WTC11 (cell line): ENCODE data around the gene PCSK4. TPM values are rescaled to one million over a fixed set of nuclear protein-coding genes. Genes with fewer than 3 reads are reported as not detected.

ENCODE experiments used
- ATAC-seq: fragments of 200-7000 bp; cut with Tn5 transposase; 2 replicates; pipeline ENCODE4 v1.10.0; 2021; ENCODE audit warnings: mild to moderate bottlenecking, moderate library complexity
- CTCF ChIA-PET: fragments of 300-600 bp; sonication (Branson Sonifier 250); formaldehyde crosslinking; loops from one replicate; lab custom pipeline; 2021; ENCODE audit warnings: antibody characterized with exemption; lab: Charles Lee
- POLR2A ChIA-PET: fragments of 350-600 bp; sonication (Branson Sonifier 250); formaldehyde crosslinking; loops from one replicate; lab custom pipeline; 2021; ENCODE audit warnings: antibody characterized with exemption; lab: Charles Lee
- DNase-seq: peaks from one replicate; pipeline ENCODE4 v3.0.0; 2021; ENCODE audit warnings: low spot score
- H3K27ac Mint-ChIP-seq: 2 replicates; pipeline ENCODE4 v1.8.0; 2021; ENCODE audit warnings: mixed read lengths
- H3K27me3 Mint-ChIP-seq: 2 replicates; pipeline ENCODE4 v1.8.0; 2021; ENCODE audit warnings: low read depth, mild to moderate bottlenecking, moderate library complexity, mixed read lengths
- H3K36me3 Mint-ChIP-seq: 2 replicates; pipeline ENCODE4 v1.8.0; 2021; ENCODE audit warnings: mixed read lengths
- H3K4me1 Mint-ChIP-seq: 2 replicates; pipeline ENCODE4 v1.8.0; 2022; ENCODE audit warnings: mixed read lengths
- H3K4me3 Mint-ChIP-seq: 2 replicates; pipeline ENCODE4 v1.8.0; 2021; ENCODE audit warnings: mild to moderate bottlenecking, moderate library complexity, mixed read lengths
- H3K9me3 Mint-ChIP-seq: 2 replicates; pipeline ENCODE4 v1.8.0; 2021; ENCODE audit warnings: mixed read lengths
- CDX4 ChIP-seq: fragments of 250-450 bp; sonication (Bioruptor Pico); IDR thresholded peaks from 2 replicates; pipeline ENCODE4 v1.9.0; 2021; ENCODE audit warnings: moderate library complexity, mild to moderate bottlenecking, inconsistent platforms, borderline replicate concordance
- CREM ChIP-seq: sonication (generic); formaldehyde crosslinking; IDR thresholded peaks from 2 replicates; pipeline ENCODE4 v1.8.1; 2022; ENCODE audit warnings: mild to moderate bottlenecking, missing genetic modification reagents, moderate library complexity
- ETV6 ChIP-seq: sonication (generic); formaldehyde crosslinking; IDR thresholded peaks from 2 replicates; pipeline ENCODE4 v1.8.1; 2022; ENCODE audit warnings: mild to moderate bottlenecking, missing genetic modification reagents
- FOXK1 ChIP-seq: sonication (generic); formaldehyde crosslinking; IDR thresholded peaks from 2 replicates; pipeline ENCODE4 v1.8.0; 2022; ENCODE audit warnings: mild to moderate bottlenecking, moderate library complexity, missing genetic modification reagents
- GTF2I ChIP-seq: fragments of 250-450 bp; sonication (Bioruptor Pico); conservative IDR thresholded peaks from 2 replicates; pipeline ENCODE4 v1.4.0; 2021; ENCODE audit warnings: mild to moderate bottlenecking
- IRF2 ChIP-seq: sonication (generic); formaldehyde crosslinking; IDR thresholded peaks from 2 replicates; pipeline ENCODE4 v1.8.0; 2022; ENCODE audit warnings: low read depth, missing genetic modification reagents, borderline replicate concordance
- MYBL2 ChIP-seq: sonication (generic); formaldehyde crosslinking; IDR thresholded peaks from 2 replicates; pipeline ENCODE4 v1.8.1; 2023; ENCODE audit warnings: mild to moderate bottlenecking, moderate library complexity, missing genetic modification reagents
- PREB ChIP-seq: sonication (generic); formaldehyde crosslinking; IDR thresholded peaks from 2 replicates; pipeline ENCODE4 v1.8.1; 2022; ENCODE audit warnings: mild to moderate bottlenecking, missing genetic modification reagents, moderate library complexity, borderline replicate concordance
- TP53 ChIP-seq: sonication (generic); formaldehyde crosslinking; IDR thresholded peaks from 2 replicates; pipeline ENCODE4 v1.8.1; 2023; ENCODE audit warnings: mild to moderate bottlenecking, missing genetic modification reagents
- ZNF423 ChIP-seq: fragments of 250-450 bp; sonication (Bioruptor Pico); IDR thresholded peaks from 2 replicates; pipeline ENCODE4 v2.1.2; 2022; ENCODE audit warnings: mild to moderate bottlenecking, moderate library complexity
- ZNF671 ChIP-seq: fragments of 250-450 bp; sonication (Bioruptor Pico); IDR thresholded peaks from 2 replicates; pipeline ENCODE4 v1.8.0; 2021; ENCODE audit warnings: mild to moderate bottlenecking
- total RNA-seq: library from RNA; stranded (reverse); gene quantifications from 3 replicates; pipeline ENCODE4 v1.2.3, GENCODE V29; 2021
- TF ChIP-seq, protein P1 (sequence below): sonication (generic); formaldehyde crosslinking; IDR thresholded peaks from 2 replicates; pipeline ENCODE4 v1.8.0; 2022; ENCODE audit warnings: missing genetic modification reagents
- TF ChIP-seq, protein P2 (sequence below): sonication (generic); formaldehyde crosslinking; IDR thresholded peaks from 2 replicates; pipeline ENCODE4 v1.8.1; 2023; ENCODE audit warnings: mild to moderate bottlenecking, missing genetic modification reagents, moderate library complexity
- TF ChIP-seq, protein P3 (sequence below): fragments of 200-600 bp; IDR thresholded peaks from 2 replicates; pipeline ENCODE4 v1.8.0; 2022; ENCODE audit warnings: antibody characterized with exemption
- TF ChIP-seq, protein P4 (sequence below): sonication (generic); formaldehyde crosslinking; IDR thresholded peaks from 2 replicates; pipeline ENCODE4 v1.8.1; 2022; ENCODE audit warnings: low read depth, missing genetic modification reagents, borderline replicate concordance

Gene PCSK4
- total RNA-seq, 1 experiment from 2014 or later, result 22.4 TPM

DNA sequence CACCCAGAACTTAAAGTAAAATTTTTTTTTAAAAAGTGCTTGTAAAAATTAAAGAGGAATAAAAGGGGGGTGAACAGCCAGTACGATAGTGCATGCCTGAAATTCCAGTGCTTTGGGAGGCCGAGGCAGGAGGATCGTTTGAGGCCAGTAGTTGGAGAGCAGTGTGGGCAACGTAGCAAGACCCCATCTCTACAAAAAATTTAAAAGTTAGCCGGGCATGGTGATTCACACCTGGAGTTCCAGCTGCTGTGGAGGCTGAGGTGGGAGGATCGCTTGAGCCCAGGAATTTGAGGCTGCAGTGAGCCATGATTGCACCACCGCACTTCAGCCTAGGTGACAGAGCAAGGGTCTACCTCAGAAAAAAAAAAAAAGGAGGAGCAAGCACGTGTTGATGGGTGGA is 14.9 kb upstream of the PCSK4 start:
- ChIA-PET CTCF (interaction anchor here (1.9 kb wide), 1 partner anchor 41 kb away, joined by 9 read pairs; no protein-coding TSS in a partner anchor), POLR2A (no interaction called here)
- Mint-ChIP-seq H3K27ac (no peak overlapping the region), H3K4me3 (no peak overlapping the region), H3K27me3 (peaks cover 56% of the 10 kb centered on the region), H3K36me3 (peaks cover under 1% of the 10 kb centered on the region; the same call in 1 of the 2 replicates), H3K4me1 (no peaks in the 10 kb centered on the region; the same call in 1 of the 2 replicates), H3K9me3 (no peaks in the 10 kb centered on the region)
- no peak for DNase-seq
- TF ChIP-seq ZNF423 (CRISPR knock-in tag) (no peak), ETV6 (no peak), GTF2I (CRISPR knock-in tag) (peak; percentile 52; the same call in 1 of the 2 replicates)
- TF ChIP-seq, protein P1, sequence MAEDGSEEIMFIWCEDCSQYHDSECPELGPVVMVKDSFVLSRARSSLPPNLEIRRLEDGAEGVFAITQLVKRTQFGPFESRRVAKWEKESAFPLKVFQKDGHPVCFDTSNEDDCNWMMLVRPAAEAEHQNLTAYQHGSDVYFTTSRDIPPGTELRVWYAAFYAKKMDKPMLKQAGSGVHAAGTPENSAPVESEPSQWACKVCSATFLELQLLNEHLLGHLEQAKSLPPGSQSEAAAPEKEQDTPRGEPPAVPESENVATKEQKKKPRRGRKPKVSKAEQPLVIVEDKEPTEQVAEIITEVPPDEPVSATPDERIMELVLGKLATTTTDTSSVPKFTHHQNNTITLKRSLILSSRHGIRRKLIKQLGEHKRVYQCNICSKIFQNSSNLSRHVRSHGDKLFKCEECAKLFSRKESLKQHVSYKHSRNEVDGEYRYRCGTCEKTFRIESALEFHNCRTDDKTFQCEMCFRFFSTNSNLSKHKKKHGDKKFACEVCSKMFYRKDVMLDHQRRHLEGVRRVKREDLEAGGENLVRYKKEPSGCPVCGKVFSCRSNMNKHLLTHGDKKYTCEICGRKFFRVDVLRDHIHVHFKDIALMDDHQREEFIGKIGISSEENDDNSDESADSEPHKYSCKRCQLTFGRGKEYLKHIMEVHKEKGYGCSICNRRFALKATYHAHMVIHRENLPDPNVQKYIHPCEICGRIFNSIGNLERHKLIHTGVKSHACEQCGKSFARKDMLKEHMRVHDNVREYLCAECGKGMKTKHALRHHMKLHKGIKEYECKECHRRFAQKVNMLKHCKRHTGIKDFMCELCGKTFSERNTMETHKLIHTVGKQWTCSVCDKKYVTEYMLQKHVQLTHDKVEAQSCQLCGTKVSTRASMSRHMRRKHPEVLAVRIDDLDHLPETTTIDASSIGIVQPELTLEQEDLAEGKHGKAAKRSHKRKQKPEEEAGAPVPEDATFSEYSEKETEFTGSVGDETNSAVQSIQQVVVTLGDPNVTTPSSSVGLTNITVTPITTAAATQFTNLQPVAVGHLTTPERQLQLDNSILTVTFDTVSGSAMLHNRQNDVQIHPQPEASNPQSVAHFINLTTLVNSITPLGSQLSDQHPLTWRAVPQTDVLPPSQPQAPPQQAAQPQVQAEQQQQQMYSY (CRISPR knock-in tag), result no peak
- TF ChIP-seq, protein P2, sequence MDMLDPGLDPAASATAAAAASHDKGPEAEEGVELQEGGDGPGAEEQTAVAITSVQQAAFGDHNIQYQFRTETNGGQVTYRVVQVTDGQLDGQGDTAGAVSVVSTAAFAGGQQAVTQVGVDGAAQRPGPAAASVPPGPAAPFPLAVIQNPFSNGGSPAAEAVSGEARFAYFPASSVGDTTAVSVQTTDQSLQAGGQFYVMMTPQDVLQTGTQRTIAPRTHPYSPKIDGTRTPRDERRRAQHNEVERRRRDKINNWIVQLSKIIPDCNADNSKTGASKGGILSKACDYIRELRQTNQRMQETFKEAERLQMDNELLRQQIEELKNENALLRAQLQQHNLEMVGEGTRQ (CRISPR knock-in tag), result no peak
- no peak for ATAC-seq

GRCh38 chr19:1503925-1504773 is 14.0 kb upstream of the PCSK4 start:
- DNase-seq, result no peak
- CTCF ChIA-PET, result interaction anchor here (0.6 to 1.0 kb wide), 5 partner anchors 10 to 42 kb away, joined by 3 to 6 read pairs (median 4); partner anchors contain the start of gene REEP6
- H3K27ac Mint-ChIP-seq, result no peak overlapping the region
- H3K4me1 Mint-ChIP-seq, result no peaks in the 10 kb centered on the region; the same call in 1 of the 2 replicates
- H3K9me3 Mint-ChIP-seq, result no peaks in the 10 kb centered on the region
- POLR2A ChIA-PET, result no interaction called here
- TF ChIP-seq PREB (CRISPR knock-in tag), result no peak
- no peak for TF ChIP-seq TP53
- TF ChIP-seq, protein P3, sequence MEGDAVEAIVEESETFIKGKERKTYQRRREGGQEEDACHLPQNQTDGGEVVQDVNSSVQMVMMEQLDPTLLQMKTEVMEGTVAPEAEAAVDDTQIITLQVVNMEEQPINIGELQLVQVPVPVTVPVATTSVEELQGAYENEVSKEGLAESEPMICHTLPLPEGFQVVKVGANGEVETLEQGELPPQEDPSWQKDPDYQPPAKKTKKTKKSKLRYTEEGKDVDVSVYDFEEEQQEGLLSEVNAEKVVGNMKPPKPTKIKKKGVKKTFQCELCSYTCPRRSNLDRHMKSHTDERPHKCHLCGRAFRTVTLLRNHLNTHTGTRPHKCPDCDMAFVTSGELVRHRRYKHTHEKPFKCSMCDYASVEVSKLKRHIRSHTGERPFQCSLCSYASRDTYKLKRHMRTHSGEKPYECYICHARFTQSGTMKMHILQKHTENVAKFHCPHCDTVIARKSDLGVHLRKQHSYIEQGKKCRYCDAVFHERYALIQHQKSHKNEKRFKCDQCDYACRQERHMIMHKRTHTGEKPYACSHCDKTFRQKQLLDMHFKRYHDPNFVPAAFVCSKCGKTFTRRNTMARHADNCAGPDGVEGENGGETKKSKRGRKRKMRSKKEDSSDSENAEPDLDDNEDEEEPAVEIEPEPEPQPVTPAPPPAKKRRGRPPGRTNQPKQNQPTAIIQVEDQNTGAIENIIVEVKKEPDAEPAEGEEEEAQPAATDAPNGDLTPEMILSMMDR, result no peak
- TF ChIP-seq ZNF671, result no peak
- TF ChIP-seq CDX4, result no peak
- TF ChIP-seq FOXK1 (CRISPR knock-in tag), result no peak
- TF ChIP-seq MYBL2 (CRISPR knock-in tag), result no peak
- TF ChIP-seq, protein P4, sequence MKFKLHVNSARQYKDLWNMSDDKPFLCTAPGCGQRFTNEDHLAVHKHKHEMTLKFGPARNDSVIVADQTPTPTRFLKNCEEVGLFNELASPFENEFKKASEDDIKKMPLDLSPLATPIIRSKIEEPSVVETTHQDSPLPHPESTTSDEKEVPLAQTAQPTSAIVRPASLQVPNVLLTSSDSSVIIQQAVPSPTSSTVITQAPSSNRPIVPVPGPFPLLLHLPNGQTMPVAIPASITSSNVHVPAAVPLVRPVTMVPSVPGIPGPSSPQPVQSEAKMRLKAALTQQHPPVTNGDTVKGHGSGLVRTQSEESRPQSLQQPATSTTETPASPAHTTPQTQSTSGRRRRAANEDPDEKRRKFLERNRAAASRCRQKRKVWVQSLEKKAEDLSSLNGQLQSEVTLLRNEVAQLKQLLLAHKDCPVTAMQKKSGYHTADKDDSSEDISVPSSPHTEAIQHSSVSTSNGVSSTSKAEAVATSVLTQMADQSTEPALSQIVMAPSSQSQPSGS (CRISPR knock-in tag), result no peak
- TF ChIP-seq CREM, result no peak
- no peak for TF ChIP-seq IRF2 (CRISPR knock-in tag)
- no peak for ATAC-seq
- H3K27me3 Mint-ChIP-seq, result peaks cover 49% of the 10 kb centered on the region
- no peak overlapping the region for H3K4me3 Mint-ChIP-seq
- peaks cover 5% of the 10 kb centered on the region; the same call in 1 of the 2 replicates for H3K36me3 Mint-ChIP-seq
